Measurements from ENCODE around the gene DMRTB1. TPM values are rescaled to one million over a fixed set of nuclear protein-coding genes. Genes with fewer than 3 reads are reported as not detected.

Gene DMRTB1
- total and polyA plus RNA-seq, 5 experiments from 2014 or later: not detected

- H3K9me3 Mint-ChIP-seq: no peaks in the 10 kb centered on the region
- H3K27me3 Mint-ChIP-seq: no peaks in the 10 kb centered on the region
Measured at GRCh38 chr1:53513846-53514245, 54.6 kb downstream of the DMRTB1 start.

GRCh38 chr1:53514436-53514835, 55.2 kb downstream of the DMRTB1 start:
- Mint-ChIP-seq H3K27ac (peak overlapping the region in 1 of 10 donors; percentile 43), H3K36me3 (no peaks in the 10 kb centered on the region), H3K9me3 (no peaks in the 10 kb centered on the region), H3K4me1 (peaks cover 0 to 3% (median under 1%) of the 10 kb centered on the region in 4 donors), H3K27me3 (no peaks in the 10 kb centered on the region), H3K4me3 (no peak overlapping the region)
- POLR2A ChIA-PET: no interaction called here
- ATAC-seq: no peak
- DNase-seq: no peak

More at GRCh38 chr1:53513846-53514245, 54.6 kb downstream of the DMRTB1 start:
- Mint-ChIP-seq H3K4me3 (no peak overlapping the region), H3K4me1 (peaks cover 0 to 3% (median under 1%) of the 10 kb centered on the region in 4 donors), H3K36me3 (no peaks in the 10 kb centered on the region), H3K27ac (no peak overlapping the region)
- DNase-seq (no peak), ATAC-seq (no peak)
- POLR2A ChIA-PET: no interaction called here

DNA sequence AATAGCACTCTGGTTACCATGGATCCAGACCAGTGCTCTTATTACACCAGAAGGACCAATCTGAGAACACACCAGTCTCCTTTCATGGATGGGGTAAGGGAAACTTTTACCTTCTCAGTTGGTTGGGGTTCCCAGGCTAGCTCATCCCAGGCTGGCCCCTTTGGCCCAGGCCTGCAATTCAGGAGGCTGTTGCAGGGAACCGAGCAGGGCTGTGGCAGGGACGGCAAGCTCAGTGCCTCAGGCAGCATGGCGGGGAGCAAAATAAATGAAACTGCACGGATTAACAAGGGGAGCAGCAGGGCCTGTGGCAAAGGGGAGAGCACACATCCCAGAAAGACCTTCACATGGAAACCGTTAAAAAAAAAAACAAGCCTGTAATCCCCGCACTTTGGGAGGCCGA, 57.0 kb downstream of the DMRTB1 start:
- Mint-ChIP-seq H3K36me3 (no peaks in the 10 kb centered on the region), H3K4me3 (no peak overlapping the region), H3K27ac (peak overlapping the region in 1 of 10 donors; percentile 54), H3K27me3 (no peaks in the 10 kb centered on the region), H3K4me1 (peaks cover 0 to 3% (median under 1%) of the 10 kb centered on the region in 4 donors), H3K9me3 (no peaks in the 10 kb centered on the region)
- no peak for DNase-seq
- POLR2A ChIA-PET: no interaction called here
- ATAC-seq: no peak

Other genes with a start within 250 kb of the DMRTB1 start
- 10 to 100 TPM; 89.9 to 95.6 TPM for gene CZIB, start 238.8 kb upstream of the DMRTB1 start, total RNA-seq
- 10 to 100 TPM; 61.2 to 66.5 (median 62.6) TPM for gene CZIB, start 238.8 kb upstream of the DMRTB1 start, polyA plus RNA-seq
- gene MAGOH, start 220.9 kb upstream of the DMRTB1 start, total RNA-seq: 10 to 100 TPM; 54.1 to 61.1 TPM
- gene MAGOH, start 220.9 kb upstream of the DMRTB1 start, polyA plus RNA-seq: 100 to 1,000 TPM in 2 of 3 donors, 10 to 100 TPM in 1; 99.7 to 116 (median 114) TPM
- 10 to 100 TPM; 11.4 to 11.7 TPM for gene LRP8, start 131.3 kb upstream of the DMRTB1 start, total RNA-seq
- 1 to 10 TPM in 2 of 3 donors, under 1 TPM in 1; 0.75 to 1.4 (median 1.3) TPM for gene LRP8, start 131.3 kb upstream of the DMRTB1 start, polyA plus RNA-seq